Left lobe of liver (tissue), 2 donors: ENCODE data around the gene NSRP1. TPM values are rescaled to one million over a fixed set of nuclear protein-coding genes. Genes with fewer than 3 reads are reported as not detected.
"Not testable (repeated sequence)": the region's sequence is repeated elsewhere in the genome, so short reads cannot be mapped to it uniquely, and the experiment has no call there.

Experiments used
- ATAC-seq: fragments of 200-7000 bp; cut with Tn5 transposase; one replicate; pipeline ENCODE4 v1.9.1; 2020; ENCODE audit warnings: mild to moderate bottlenecking, moderate library complexity
- DNase-seq: peaks from one replicate; pipeline ENCODE4 v3.0.0-alpha.2; 2020; ENCODE audit warnings: low spot score
- total RNA-seq: library from RNA; stranded (reverse); gene quantifications from one replicate; pipeline ENCODE4 v1.2.1, GENCODE V29; 2021
- donor health status: DM: no; HTN: no; CAD: no; lungs with moderate emphysema.
- donor health status: DM: no; HTN: yes; CAD: no.

The NSRP1 gene, protein sequence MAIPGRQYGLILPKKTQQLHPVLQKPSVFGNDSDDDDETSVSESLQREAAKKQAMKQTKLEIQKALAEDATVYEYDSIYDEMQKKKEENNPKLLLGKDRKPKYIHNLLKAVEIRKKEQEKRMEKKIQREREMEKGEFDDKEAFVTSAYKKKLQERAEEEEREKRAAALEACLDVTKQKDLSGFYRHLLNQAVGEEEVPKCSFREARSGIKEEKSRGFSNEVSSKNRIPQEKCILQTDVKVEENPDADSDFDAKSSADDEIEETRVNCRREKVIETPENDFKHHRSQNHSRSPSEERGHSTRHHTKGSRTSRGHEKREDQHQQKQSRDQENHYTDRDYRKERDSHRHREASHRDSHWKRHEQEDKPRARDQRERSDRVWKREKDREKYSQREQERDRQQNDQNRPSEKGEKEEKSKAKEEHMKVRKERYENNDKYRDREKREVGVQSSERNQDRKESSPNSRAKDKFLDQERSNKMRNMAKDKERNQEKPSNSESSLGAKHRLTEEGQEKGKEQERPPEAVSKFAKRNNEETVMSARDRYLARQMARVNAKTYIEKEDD
- total RNA-seq, result 9.4 TPM

DNA sequence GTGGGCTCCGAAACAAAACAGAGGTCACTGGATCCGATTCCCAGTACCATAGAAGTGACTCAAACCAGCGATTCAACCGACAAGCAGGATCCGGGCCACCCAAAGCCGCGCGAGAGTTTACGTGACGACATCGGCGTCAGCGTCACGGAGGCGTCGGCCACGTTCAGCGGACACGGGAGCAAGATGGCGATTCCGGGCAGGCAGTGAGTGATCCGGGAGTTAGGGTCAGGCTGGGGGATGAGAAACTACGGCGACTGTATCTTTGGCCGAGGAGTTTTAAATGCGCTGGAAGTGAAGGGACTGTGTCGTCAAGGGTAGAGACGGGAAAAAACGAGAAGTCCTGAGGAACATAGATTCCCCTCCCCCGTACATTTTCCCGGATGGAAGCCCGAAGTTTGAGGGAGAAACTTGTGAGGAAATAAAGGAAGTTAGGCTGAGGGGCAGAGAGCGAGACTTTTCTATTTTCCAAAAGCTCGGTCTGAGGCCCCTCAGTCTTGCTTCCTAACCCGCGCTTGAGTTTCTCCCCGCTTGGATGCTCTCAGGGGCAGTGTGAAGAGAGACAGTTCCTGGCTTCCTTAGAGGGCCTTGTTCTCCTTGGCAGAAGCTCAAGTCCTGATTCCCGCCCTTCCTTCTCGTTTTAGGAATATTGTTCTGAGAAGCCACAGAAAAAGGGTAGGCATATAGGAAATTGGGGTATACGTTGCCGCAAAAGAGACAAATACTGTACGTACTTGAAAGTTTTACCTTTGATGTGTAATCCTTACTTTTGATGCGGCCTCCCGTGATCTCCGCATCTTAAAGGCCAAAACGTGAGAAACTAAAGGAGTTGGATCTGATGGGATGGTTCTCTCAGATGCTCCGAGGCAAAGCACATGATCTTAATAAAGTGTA, at the start of gene NSRP1:
Gene NSRP1, plus strand, starts transcription at position 156 of the 891 bp plus-strand sequence. Its CDS starts 28 bp downstream, at position 184.
- ATAC-seq, result peak; percentile 93
- peak; percentile 94 for DNase-seq

DNA sequence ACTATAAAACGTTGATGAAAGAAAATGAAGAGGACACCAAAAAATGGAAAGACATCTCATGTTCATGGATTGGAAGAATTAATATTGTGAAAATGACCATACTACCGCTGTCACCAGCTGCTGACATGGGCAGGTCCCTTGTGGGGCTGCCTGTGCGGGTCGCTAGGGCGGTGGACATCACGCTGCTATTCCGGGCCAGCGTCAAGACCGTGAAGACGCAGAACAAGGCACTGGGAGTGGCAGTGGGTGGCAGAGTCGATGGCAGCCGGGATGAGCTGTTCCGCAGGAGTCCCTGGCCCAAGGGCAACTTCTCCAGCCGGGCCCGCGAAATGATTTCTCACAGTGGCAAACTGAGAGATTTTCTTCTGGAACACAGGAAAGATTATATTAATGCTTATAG, 48.2 kb upstream of the NSRP1 start:
- DNase-seq (no peak), ATAC-seq (no peak)

DNA sequence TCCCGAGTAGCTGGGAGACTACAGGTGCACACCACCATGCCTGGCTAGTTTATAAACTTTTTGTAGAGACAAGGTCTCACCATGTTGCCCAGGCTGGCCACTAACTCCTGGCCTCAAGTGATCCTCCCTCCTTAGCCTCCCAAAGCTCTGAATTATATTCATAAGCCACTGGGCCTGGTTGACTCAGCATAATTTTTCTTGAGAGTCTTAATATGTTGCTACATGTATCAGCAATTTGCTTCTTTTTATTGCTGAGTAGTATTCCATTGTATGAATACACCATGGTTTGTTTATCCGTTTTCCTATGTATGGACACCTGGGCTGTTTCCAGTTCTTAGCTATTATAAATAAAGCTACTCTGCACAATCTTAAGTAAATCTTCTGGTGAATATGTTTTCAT, 42.4 kb upstream of the NSRP1 start:
- DNase-seq, result no peak
- no peak for ATAC-seq

GRCh38 chr17:30074730-30075129, 41.9 kb upstream of the NSRP1 start:
- ATAC-seq, result no peak
- DNase-seq, result no peak

GRCh38 chr17:30082773-30083172, 33.8 kb upstream of the NSRP1 start:
- ATAC-seq (no peak), DNase-seq (no peak)

DNA sequence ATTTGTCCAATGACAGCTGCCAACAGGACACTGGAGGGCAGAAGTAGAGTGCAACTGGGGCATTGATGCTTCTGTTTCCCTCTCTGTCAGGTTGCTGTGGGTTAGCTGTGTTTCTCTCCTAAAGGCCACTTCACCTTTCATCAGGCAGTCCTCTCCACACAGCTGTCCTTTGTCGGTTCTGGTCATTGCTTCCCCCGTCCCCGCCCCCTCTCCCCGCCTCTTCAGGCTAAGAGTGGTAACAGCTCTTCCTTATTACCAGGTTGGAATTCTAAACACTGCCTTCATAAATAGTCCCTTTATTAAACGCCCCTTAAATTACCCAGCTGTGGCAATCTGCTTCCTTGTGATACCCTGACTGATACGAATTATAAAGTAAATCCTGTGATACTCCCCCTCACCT, 31.8 kb upstream of the NSRP1 start:
- DNase-seq (no peak), ATAC-seq (no peak)

DNA sequence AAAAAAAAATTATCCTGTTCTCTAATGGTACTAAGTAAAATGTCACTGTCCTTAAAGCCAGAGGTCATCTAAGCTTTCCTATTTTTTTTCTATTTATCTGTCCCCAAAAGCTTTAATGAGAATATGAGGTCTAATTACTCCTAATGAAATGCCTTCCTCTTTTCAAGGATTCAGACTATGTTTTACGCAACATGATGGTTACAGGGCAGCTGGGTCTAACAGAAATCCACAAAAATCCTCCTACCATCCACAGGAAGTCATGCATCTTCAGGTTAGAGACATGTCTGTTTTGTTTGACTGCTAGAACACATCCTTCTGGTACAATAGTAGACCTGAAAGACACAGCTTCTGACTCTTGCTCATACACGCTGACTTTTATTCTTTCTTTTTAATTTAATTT, 29.7 kb upstream of the NSRP1 start:
- DNase-seq (no peak), ATAC-seq (no peak)

- not testable (repeated sequence) for ATAC-seq, DNase-seq
Observed at GRCh38 chr17:30087431-30087830, 29.2 kb upstream of the NSRP1 start.

DNA sequence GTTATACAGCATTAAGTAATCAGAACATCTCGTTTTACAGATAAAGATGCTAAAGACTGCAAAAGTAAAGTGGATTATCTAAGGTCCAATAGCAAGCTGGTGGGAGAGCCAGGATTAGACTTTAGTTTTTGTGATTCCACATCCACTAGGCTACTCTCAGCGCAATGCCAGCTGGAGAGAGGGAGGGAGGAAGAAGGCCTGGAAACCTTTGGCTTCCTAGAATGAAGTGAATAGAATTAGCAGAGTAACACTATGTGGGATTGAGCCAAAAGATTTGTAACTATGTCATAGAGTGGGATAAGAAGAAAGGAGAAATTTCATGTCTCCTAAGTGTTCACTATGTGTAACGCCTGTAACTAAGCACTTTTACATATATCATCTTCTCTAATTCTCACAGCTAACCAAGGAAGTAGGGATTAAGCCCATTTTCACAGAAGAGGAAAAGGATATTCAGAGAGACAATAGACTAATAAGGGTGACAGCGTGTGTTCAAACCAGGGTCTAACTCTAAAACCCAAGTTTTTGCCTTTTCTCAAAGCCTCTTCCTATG, 25.4 kb upstream of the NSRP1 start:
- ATAC-seq, result no peak
- DNase-seq, result no peak

DNA sequence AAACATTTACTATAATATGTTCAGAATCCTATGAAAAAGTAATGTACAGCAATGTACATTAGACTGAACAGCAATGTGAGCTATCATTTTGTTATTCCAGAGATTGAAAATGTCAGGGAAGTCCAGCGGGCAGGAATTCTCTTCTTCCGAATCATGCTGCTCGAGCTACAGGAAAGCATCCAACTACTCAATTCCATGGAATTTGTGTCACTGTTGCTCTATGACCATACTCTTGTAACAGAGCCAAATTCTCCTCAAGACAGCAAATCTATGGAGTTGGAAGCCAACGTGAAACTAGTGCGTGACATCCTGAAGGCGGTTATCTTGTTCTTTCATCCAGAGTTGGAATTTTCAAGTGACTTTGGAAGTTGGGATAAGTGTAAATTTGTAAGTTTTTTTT, 24.8 kb upstream of the NSRP1 start:
- no peak for ATAC-seq
- no peak for DNase-seq

- DNase-seq (no peak), ATAC-seq (no peak)
Observed at GRCh38 chr17:30092886-30093285, 23.7 kb upstream of the NSRP1 start.

DNA sequence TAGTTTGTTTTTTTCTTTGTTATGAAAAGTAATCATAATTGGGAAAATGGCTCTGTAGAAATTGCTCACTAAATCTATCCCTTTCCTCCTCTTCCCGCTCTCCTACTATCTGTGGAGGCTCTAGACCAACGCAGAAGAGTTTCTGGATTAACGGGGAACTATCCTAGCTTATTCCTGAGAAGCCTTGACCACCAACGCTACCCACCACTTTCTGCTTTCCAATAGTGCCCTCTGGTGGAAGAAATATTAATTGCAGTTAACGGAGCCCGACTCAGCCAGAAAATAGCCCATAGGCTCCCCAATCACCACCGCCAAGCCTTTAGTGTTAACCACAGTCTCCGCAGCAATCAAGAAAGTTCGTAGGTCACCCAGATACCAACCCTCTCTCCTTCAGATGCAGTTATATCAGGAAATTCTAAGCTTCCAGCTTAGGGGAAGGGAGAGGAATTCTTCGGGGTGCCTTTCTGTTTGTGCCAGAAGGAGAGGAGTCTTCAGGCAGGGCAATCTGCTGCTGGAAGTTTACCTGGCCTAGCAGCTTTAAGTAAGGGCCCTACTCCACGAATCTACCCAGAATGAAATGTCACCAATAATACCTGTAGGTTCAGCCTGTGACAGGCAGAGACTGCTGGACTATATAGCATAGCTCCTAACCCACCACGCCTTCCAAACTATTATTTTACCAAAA, 23.0 kb upstream of the NSRP1 start:
- ATAC-seq, result peak; percentile 88
- DNase-seq, result no peak

DNA sequence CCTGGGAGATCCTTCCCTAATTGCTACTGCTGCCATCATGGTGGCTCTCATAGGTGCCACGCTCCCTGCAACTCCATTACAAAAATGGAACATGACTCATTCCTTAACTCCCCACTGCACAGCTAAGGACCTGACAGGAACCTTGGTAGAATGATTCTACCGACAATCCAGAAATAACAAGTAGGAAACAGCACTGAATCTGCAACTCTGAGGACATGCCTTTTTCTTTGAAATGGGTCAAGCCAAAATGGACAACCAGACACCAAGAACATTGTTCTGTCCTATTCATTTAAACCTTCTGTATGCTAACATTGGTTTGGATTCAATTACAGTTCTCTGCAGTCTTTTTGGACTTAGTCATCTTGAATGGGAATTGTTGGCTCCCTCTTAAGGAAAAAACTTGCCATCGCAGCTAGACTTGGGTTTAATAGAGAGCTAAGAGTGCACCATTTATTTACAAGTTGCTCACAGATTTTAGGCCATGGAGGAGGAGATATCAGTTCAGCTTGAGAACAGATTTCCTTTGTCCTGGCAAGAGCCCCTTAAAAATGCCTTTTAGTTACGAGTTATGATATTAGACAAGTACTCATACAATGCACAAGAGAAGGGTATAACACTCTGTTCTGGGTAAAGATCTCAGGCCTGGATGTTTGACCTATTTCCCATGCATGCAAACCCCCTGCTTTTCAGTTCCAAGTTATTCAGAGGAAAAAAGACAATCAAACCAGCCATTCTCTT, 20.9 kb upstream of the NSRP1 start:
- no peak for DNase-seq
- peak; percentile 81 for ATAC-seq

- DNase-seq, result no peak
- ATAC-seq, result no peak
Observed at GRCh38 chr17:30101686-30102390, 14.8 kb upstream of the NSRP1 start.

DNA sequence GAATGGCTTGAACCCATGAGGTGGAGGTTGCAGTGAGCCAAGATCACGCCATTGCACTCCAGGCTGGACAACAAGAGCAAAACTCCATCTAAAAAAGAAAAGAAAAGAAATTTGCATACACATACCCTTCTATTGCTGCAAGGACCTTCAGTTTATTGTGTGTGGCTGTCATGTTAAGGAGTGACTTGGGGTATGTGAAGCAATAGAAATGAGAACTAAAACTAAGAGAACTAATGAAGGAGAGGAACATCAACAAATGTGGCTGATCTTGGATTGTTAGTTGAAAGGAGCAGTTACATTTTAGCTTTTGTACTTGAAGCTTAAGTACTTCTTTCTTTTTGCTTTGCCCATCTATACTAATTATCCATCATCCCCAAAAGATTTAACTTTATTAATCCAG, 12.7 kb upstream of the NSRP1 start:
- DNase-seq (no peak), ATAC-seq (no peak)

- peak; percentile 75 for DNase-seq
- ATAC-seq, result peak; percentile 100
Observed at GRCh38 chr17:30104575-30105339, 11.9 kb upstream of the NSRP1 start.

GRCh38 chr17:30112794-30113193, 3.8 kb upstream of the NSRP1 start:
- ATAC-seq, result no peak

GRCh38 chr17:30113213-30113612, 3.4 kb upstream of the NSRP1 start:
- DNase-seq, result peak; percentile 59

More at GRCh38 chr17:30112794-30113193, 3.8 kb upstream of the NSRP1 start:
- DNase-seq, result no peak

DNA sequence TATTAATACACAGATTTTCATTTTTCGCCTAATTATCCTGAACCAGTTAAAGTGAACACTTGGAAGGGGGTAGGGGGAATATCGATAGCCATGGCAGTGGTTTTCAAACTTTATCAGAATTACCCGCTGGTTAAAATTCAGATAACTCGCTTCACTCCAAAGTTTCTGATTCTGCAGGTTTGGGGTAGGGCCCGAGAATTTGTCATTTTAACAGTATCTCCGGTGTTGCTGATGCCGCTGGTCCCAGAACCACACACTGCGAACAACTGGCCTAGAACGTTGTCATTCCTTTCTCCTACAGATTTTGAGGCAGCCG, 313 bp upstream of the NSRP1 start:
- DNase-seq, result no peak
- ATAC-seq, result no peak

More at GRCh38 chr17:30113213-30113612, 3.4 kb upstream of the NSRP1 start:
- peak; percentile 32 for ATAC-seq
